ENCODE data around the gene COL18A1. TPM values are rescaled to one million over a fixed set of nuclear protein-coding genes. Genes with fewer than 3 reads are reported as not detected.

COL18A1 gene
- total RNA-seq, 1 experiment from 2014 or later = 170 TPM

GRCh38 chr21:45405819-45406762 lies 1.1 kb downstream of the COL18A1 start:
- Histone ChIP-seq H3K9me3 (peaks cover 9% of the 10 kb centered on the region), H3K4me3 (ENCODE audit: low read depth, low read length) (peak overlapping the region; percentile 61), H3K4me1 (peaks cover 57% of the 10 kb centered on the region), H3K27me3 (replicated peaks; ENCODE audit: control insufficient read depth, insufficient read depth, low read length) (no peaks in the 10 kb centered on the region), H3K36me3 (ENCODE audit: control insufficient read depth, insufficient read depth, low read length) (peaks cover 2% of the 10 kb centered on the region; the same call in 1 of the 2 replicates)
- DNase-seq = peak in 1 of 2 experiments; percentile 48
- Mint-ChIP-seq H3K4me1 (ENCODE audit: low read depth, unreplicated experiment) (peaks cover 28% of the 10 kb centered on the region), H3K27me3 (ENCODE audit: insufficient read depth, unreplicated experiment) (no peaks in the 10 kb centered on the region), H3K9me3 (ENCODE audit: unreplicated experiment) (peaks cover 7% of the 10 kb centered on the region), H3K4me3 (ENCODE audit: unreplicated experiment) (peak overlapping the region; percentile 76), H3K27ac (ENCODE audit: unreplicated experiment) (peak overlapping the region; percentile 57), H3K36me3 (ENCODE audit: insufficient read depth, unreplicated experiment) (peaks cover 34% of the 10 kb centered on the region)
- no TSS peak for BruUV-seq (replicated peaks)
- TF ChIP-seq, protein P1, sequence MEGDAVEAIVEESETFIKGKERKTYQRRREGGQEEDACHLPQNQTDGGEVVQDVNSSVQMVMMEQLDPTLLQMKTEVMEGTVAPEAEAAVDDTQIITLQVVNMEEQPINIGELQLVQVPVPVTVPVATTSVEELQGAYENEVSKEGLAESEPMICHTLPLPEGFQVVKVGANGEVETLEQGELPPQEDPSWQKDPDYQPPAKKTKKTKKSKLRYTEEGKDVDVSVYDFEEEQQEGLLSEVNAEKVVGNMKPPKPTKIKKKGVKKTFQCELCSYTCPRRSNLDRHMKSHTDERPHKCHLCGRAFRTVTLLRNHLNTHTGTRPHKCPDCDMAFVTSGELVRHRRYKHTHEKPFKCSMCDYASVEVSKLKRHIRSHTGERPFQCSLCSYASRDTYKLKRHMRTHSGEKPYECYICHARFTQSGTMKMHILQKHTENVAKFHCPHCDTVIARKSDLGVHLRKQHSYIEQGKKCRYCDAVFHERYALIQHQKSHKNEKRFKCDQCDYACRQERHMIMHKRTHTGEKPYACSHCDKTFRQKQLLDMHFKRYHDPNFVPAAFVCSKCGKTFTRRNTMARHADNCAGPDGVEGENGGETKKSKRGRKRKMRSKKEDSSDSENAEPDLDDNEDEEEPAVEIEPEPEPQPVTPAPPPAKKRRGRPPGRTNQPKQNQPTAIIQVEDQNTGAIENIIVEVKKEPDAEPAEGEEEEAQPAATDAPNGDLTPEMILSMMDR (IDR thresholded peaks at IDR 0.05; ENCODE audit: insufficient read depth in 1 of 2, low read depth in 1 of 2, low read length in 1 of 2, severe bottlenecking in 1 of 2, unreplicated experiment in 1 of 2) = no peak
- POLR2A ChIA-PET = interaction anchor here (0.9 to 1.4 kb wide), 4 partner anchors 20 to 76 kb away, joined by 3 to 6 read pairs (median 4); no protein-coding TSS in a partner anchor
- CTCF ChIA-PET = interaction anchor here (0.8 to 1.7 kb wide), 5 partner anchors 14 to 76 kb away, joined by 3 to 11 read pairs (median 6); no protein-coding TSS in a partner anchor
- intact Hi-C loops (cut with micrococcal nuclease; ENCODE audit: unreplicated experiment) = loop anchor here (2.0 kb wide), 3 partner anchors 33 to 75 kb away; no protein-coding TSS in a partner anchor

DNA sequence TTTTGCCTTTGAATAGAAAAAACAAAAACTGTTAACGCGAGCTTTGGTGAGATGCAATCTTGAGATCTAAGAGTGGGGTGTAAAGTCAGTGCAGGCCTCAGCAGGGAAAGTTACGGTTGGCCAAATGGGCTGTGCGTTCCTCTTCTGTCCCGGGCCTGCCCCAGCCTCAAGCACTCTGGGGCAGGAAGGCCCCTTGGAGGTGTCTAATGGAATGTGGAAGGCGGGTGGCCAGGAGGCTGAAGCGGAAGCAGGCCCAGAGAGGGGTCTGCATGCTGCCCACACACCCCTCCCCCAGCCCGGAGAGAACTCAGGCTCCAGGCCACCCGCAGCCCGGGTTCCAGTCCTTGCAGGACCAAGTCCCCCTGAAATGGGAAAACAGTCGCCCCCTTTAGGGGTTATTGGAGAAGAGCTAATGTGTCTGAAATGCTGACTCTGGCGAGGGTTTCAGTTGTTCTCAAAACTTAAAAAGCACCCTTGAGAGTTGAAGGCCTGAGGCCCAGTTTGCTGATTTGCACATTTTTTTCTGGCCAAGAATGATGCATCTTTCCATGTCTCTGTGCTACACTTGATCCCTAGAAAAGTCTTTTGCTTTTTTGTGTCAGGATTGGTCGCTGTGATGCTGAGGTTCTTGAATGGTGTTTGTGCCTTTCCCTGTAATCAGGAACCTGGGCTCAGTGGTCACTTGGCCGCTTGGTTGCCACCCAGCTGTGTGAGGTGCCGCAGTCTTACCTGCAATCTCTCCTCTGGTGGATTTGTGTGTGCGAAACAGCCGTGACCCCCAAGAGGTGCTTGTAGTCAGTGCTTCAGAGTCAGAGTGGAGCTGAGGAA lies 2.0 kb downstream of the COL18A1 start:
- no peak for DNase-seq
- Mint-ChIP-seq H3K9me3 (ENCODE audit: unreplicated experiment) (no peaks in the 10 kb centered on the region), H3K36me3 (ENCODE audit: insufficient read depth, unreplicated experiment) (peaks cover 34% of the 10 kb centered on the region), H3K4me1 (ENCODE audit: low read depth, unreplicated experiment) (peaks cover 28% of the 10 kb centered on the region), H3K4me3 (ENCODE audit: unreplicated experiment) (peak overlapping the region; percentile 76), H3K27me3 (ENCODE audit: insufficient read depth, unreplicated experiment) (no peaks in the 10 kb centered on the region), H3K27ac (ENCODE audit: unreplicated experiment) (peak overlapping the region; percentile 57)
- Histone ChIP-seq H3K27me3 (replicated peaks; ENCODE audit: control insufficient read depth, insufficient read depth, low read length) (no peaks in the 10 kb centered on the region), H3K9me3 (peaks cover under 1% of the 10 kb centered on the region; the same call in 1 of the 2 replicates), H3K4me1 (peaks cover 60% of the 10 kb centered on the region), H3K4me3 (ENCODE audit: low read depth, low read length) (peak overlapping the region; percentile 61), H3K36me3 (ENCODE audit: control insufficient read depth, insufficient read depth, low read length) (peaks cover 2% of the 10 kb centered on the region; the same call in 1 of the 2 replicates)
- POLR2A ChIA-PET = interaction anchor here (0.9 to 1.4 kb wide), 4 partner anchors 21 to 77 kb away, joined by 3 to 6 read pairs (median 4); no protein-coding TSS in a partner anchor
- BruUV-seq (replicated peaks) = TSS peak; percentile 65
- TF ChIP-seq, protein P1 (IDR thresholded peaks at IDR 0.05; ENCODE audit: insufficient read depth in 1 of 2, low read depth in 1 of 2, low read length in 1 of 2, severe bottlenecking in 1 of 2, unreplicated experiment in 1 of 2) = no peak
- CTCF ChIA-PET = interaction anchor here (0.8 to 1.7 kb wide), 5 partner anchors 13 to 77 kb away, joined by 3 to 11 read pairs (median 6); no protein-coding TSS in a partner anchor
- intact Hi-C loops (cut with micrococcal nuclease; ENCODE audit: unreplicated experiment) = loop anchor here (2.0 kb wide), 1 partner anchor 76 kb away; no protein-coding TSS in a partner anchor

Measured in Caco-2 (cell line).